ENCODE measurements around the gene GTPBP2. TPM values are rescaled to one million over a fixed set of nuclear protein-coding genes. Genes with fewer than 3 reads are reported as not detected.

Gene GTPBP2
- total and polyA plus RNA-seq, 2 of the 8 experiments (the other 6 are each of a cell fraction or from before 2014, with no cell fraction given): 58.3 to 86.1 TPM

GRCh38 chr6:43671011-43671800 is 42.1 kb upstream of the GTPBP2 start (continued):
- TF ChIP-seq KDM4A (IDR thresholded peaks at IDR 0.05; ENCODE audit: low read depth, low read length, severe bottlenecking) (no peak), NRF1 (IDR thresholded peaks at IDR 0.05; ENCODE audit: low read depth, low read length) (no peak), CEBPB (IDR thresholded peaks at IDR 0.05; ENCODE audit: low read depth, low read length) (no peak), POLR2A (IDR thresholded peaks at IDR 0.05; ENCODE audit: control extremely low read depth in 1 of 2, low read depth in 2 of 2, low read length in 2 of 2) (no peak), MAX (IDR thresholded peaks at IDR 0.05) (no peak), TCF12 (IDR thresholded peaks at IDR 0.05; ENCODE audit: low read depth, low read length) (no peak), SP4 (IDR thresholded peaks at IDR 0.05; ENCODE audit: low read length) (no peak), RXRA (IDR thresholded peaks at IDR 0.05; ENCODE audit: insufficient read depth, low read depth, low read length) (no peak)
